Esophagus squamous epithelium (tissue), 5 donors: ENCODE data around the gene PRUNE2. TPM values are rescaled to one million over a fixed set of nuclear protein-coding genes. Genes with fewer than 3 reads are reported as not detected.

ENCODE experiments used
- DNase-seq: peaks from one replicate; lab custom pipeline; 2025; lab: John Stamatoyannopoulos, UW
- H3K27ac ChIP-seq, 4 donors: fragments of 200-600 bp; sonication (generic); one replicate each; pipeline ENCODE4 v1.5.1; 2016 to 2019; ENCODE audit warnings: mild to moderate bottlenecking in 1 of 4
- H3K27me3 ChIP-seq, 4 donors: fragments of 200-600 bp; sonication (generic); 1 replicate in 3 of 4; 2 replicates in 1 of 4; pipeline versions ENCODE4 v1.5.1 to v1.6.0; 2017 to 2021; ENCODE audit warnings: antibody characterized with exemption in 1 of 4
- H3K36me3 ChIP-seq, 3 donors: fragments of 200-600 bp; sonication (generic); one replicate each; pipeline ENCODE4 v1.5.1; 2016 to 2019
- H3K4me1 ChIP-seq, 3 donors: fragments of 200-600 bp; sonication (generic); one replicate each; pipeline ENCODE4 v1.5.1; 2017 to 2019
- H3K4me3 ChIP-seq, 4 donors: fragments of 200-600 bp; sonication (generic); 1 replicate in 3 of 4; 2 replicates in 1 of 4; pipeline ENCODE4 v1.5.1; 2016 to 2019; ENCODE audit warnings: mild to moderate bottlenecking in 2 of 4, moderate library complexity in 1 of 4
- H3K9me3 ChIP-seq, 3 donors: fragments of 200-600 bp; sonication (generic); one replicate each; pipeline ENCODE4 v1.5.1; 2016 to 2019
- POLR2A ChIP-seq, 4 donors: fragments of 450-650 bp; IDR thresholded peaks; one replicate each; pipeline ENCODE4 v1.6.1; 2017; ENCODE audit warnings: antibody characterized with exemption in 4 of 4, mild to moderate bottlenecking in 4 of 4, moderate library complexity in 3 of 4
- WGBS, 2 donors: methylation state at CpG; one replicate each; pipeline ENCODE4 v1.1.5; 2018; 5-methylcytosine and 5-hydroxymethylcytosine counted together
- intact Hi-C: fragments of 100-400 bp; cut with DNase I; formaldehyde crosslinking; loops from one replicate; pipeline ENCODE4 v1.15.0; 2022
- total RNA-seq, 4 donors: library from RNA; depleted of rRNA; stranded (reverse); fragments of >200 nt; gene quantifications; one replicate each; pipeline ENCODE4 v1.1.0, GENCODE V29; 2016
- TF ChIP-seq, protein P1 (sequence below), 6 experiments: fragments of 450-650 bp in 4 of 6; fragments of 200-600 bp in 2 of 6; sonication (generic) in 2 of 6; IDR thresholded peaks; one replicate each; pipeline ENCODE4 v1.5.1; 2016 to 2019; ENCODE audit warnings: antibody characterized with exemption in 6 of 6, mild to moderate bottlenecking in 4 of 6, moderate library complexity in 4 of 6
- donor health status: DM: yes; HTN: yes; CAD: no.

The PRUNE2 gene
- total RNA-seq, 4 donors from 2014 or later = 9.9 to 126 (median 26.7) TPM

DNA sequence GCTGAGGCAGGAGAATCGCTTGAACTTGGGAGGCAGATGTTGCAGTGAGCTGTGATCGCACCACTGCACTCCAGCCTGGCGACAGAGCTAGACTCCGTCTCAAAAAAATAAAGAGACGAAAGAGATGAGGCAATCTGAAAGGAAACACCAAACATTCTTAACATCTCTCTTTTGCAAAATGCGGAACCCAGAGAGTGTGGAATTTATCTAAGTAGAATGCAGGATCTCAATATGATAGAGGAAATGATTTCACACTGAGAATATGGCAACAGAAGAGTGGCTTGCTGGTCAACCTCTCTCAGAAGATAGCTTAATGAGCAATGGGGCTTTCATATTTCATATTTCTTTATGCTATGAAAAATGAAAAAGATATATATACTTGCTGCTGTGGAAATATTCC, 175.1 kb downstream of the PRUNE2 start:
- Histone ChIP-seq H3K27me3 (no peaks in the 10 kb centered on the region), H3K4me3 (no peak overlapping the region), H3K36me3 (no peaks in the 10 kb centered on the region), H3K27ac (no peak overlapping the region), H3K4me1 (no peaks in the 10 kb centered on the region), H3K9me3 (no peaks in the 10 kb centered on the region)
- intact Hi-C loops = no loop called here
- no peak for TF ChIP-seq POLR2A (IDR thresholded peaks at IDR 0.05)
- TF ChIP-seq, protein P1, sequence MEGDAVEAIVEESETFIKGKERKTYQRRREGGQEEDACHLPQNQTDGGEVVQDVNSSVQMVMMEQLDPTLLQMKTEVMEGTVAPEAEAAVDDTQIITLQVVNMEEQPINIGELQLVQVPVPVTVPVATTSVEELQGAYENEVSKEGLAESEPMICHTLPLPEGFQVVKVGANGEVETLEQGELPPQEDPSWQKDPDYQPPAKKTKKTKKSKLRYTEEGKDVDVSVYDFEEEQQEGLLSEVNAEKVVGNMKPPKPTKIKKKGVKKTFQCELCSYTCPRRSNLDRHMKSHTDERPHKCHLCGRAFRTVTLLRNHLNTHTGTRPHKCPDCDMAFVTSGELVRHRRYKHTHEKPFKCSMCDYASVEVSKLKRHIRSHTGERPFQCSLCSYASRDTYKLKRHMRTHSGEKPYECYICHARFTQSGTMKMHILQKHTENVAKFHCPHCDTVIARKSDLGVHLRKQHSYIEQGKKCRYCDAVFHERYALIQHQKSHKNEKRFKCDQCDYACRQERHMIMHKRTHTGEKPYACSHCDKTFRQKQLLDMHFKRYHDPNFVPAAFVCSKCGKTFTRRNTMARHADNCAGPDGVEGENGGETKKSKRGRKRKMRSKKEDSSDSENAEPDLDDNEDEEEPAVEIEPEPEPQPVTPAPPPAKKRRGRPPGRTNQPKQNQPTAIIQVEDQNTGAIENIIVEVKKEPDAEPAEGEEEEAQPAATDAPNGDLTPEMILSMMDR (IDR thresholded peaks at IDR 0.05) = no peak
- DNase-seq = no peak
- 82 to 92% methylated on average over 6 of the region's 6 CpGs for WGBS, 2 donors

DNA sequence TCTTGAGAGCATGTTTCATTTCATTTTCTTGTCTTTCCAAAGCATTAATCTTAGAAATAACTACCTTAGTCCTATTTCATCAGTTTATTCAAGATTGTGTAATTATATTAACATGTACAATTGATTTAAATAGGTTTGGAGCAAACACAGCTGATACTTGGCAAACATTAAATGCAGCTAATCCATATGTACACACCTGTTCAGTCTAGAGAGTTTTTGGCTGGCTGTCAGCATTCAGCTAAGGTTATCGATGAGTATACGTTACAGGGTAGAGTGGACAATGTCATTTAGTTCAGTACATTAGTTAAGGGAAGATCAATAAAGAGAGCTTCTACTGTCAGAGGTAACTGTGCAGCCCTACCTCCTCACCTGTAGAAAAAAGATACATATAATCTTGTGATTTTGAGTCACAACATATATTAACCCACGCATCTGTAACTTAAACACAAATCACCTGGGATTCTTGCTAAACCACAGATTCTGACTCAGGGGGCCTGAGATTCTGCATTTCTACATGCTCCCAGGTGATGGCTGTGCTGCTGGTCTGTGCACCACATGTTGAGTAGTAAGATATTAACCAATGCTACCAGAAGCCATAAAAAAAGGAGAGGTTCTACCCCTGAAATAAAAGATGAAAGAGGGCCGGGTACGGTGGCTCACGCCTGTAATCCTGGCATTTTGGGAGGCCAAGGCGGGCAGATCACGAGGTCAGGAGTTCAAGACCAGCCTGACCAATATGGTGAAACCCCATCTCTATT, 175.8 kb downstream of the PRUNE2 start:
- intact Hi-C loops = no loop called here
- WGBS, 2 donors = 63 to 71% methylated on average over 8 of the region's 8 CpGs

DNA sequence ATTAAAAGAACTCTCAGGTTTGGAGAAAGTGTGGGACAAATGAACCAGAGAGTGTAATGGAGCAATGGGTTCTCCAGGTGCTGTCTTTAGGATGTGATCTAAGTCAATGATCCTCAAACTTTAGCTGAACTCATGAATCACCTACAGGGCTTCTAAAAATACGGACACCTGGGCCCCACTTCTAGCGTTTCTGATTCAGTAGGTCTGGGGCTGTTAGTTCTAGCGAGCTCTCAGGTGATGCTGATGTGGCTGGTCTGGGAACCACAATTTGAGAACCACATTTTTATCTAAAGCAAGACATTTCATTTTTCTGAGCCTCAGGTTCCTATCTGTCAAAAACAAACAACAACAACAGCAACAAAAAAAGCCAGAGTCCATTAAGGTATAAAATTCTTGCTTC, 176.8 kb downstream of the PRUNE2 start:
- no peak for DNase-seq
- H3K27me3 ChIP-seq = no peaks in the 10 kb centered on the region
- no peaks in the 10 kb centered on the region for H3K36me3 ChIP-seq
- no peak for TF ChIP-seq POLR2A (IDR thresholded peaks at IDR 0.05)
- TF ChIP-seq, protein P1 (IDR thresholded peaks at IDR 0.05) = no peak
- H3K4me1 ChIP-seq = no peaks in the 10 kb centered on the region
- no peak overlapping the region for H3K27ac ChIP-seq
- no peak overlapping the region for H3K4me3 ChIP-seq
- H3K9me3 ChIP-seq = no peaks in the 10 kb centered on the region
- 77 to 92% methylated on average over 3 of the region's 3 CpGs for WGBS, 2 donors
- intact Hi-C loops = no loop called here

More for the DNA sequence above, 175.8 kb downstream of the PRUNE2 start:
- no peak overlapping the region for H3K4me3 ChIP-seq
- H3K4me1 ChIP-seq = no peaks in the 10 kb centered on the region
- no peak for TF ChIP-seq POLR2A (IDR thresholded peaks at IDR 0.05)
- TF ChIP-seq, protein P1 (IDR thresholded peaks at IDR 0.05) = no peak
- no peaks in the 10 kb centered on the region for H3K36me3 ChIP-seq
- H3K27me3 ChIP-seq = no peaks in the 10 kb centered on the region
- H3K27ac ChIP-seq = no peak overlapping the region
- H3K9me3 ChIP-seq = no peaks in the 10 kb centered on the region
- no peak for DNase-seq

DNA sequence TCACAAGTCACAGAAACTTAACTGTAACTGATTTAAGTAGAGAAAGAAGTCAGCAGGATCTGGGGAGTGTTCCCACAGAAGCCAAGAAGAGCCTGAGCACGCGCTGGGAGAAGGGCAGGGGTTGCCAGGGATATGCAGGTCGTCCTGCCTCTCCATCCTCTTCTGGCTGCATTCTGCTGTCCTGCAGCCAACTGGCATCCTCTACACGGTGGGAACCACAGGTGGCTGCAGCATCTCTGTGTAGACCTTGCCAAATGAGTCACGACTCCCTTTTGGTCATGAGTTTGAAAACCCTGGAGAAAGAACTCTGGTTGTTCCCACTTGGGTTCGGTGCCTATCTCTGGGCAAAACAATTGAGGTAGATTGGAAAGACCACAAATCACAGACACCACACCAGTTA, 180.0 kb downstream of the PRUNE2 start:
- H3K4me3 ChIP-seq = no peak overlapping the region
- H3K27me3 ChIP-seq = no peaks in the 10 kb centered on the region
- no peak for DNase-seq
- TF ChIP-seq POLR2A (IDR thresholded peaks at IDR 0.05) = no peak
- TF ChIP-seq, protein P1 (IDR thresholded peaks at IDR 0.05) = no peak
- no peaks in the 10 kb centered on the region for H3K4me1 ChIP-seq
- no peaks in the 10 kb centered on the region for H3K9me3 ChIP-seq
- intact Hi-C loops = no loop called here
- H3K27ac ChIP-seq = no peak overlapping the region
- no peaks in the 10 kb centered on the region for H3K36me3 ChIP-seq
- 40% methylated on average over 6 of the region's 6 CpGs; no CpG with 5 or more reads in 1 of the 2 donors for WGBS, 2 donors

DNA sequence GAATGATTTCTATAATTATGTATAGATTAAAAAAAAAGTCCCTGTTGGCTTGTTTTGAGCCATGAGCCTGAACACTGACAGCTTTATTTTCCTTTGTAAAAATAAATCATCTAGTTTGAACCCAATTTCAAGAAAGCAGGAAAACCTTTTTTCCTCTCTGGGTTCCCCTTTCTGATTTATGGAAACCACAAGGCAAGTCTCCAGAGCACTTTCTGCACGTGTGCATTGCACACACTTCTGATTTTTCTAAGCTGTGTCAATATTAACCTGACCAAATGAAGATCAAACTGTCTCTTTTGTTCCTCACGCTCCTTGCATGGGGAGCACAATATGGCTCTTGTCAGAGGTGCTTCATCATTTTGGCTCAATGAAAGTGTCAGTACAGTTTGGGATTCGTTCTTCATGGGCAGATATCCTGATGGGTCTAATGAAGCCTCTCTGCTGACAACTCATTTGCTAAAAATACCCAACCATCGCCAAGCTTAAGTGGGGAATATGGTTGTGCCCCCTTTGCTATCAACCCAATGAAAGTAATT, 180.8 kb downstream of the PRUNE2 start:
- TF ChIP-seq, protein P1 (IDR thresholded peaks at IDR 0.05) = no peak
- no peak for TF ChIP-seq POLR2A (IDR thresholded peaks at IDR 0.05)
- Histone ChIP-seq H3K9me3 (no peaks in the 10 kb centered on the region), H3K4me3 (no peak overlapping the region), H3K36me3 (no peaks in the 10 kb centered on the region), H3K27ac (no peak overlapping the region), H3K27me3 (no peaks in the 10 kb centered on the region), H3K4me1 (no peaks in the 10 kb centered on the region)
- intact Hi-C loops = no loop called here
- 26 to 32% methylated on average over 4 of the region's 4 CpGs for WGBS, 2 donors
- DNase-seq = no peak
